SK-N-SH (cell line): ENCODE results near the gene TM9SF2. TPM values are rescaled to one million over a fixed set of nuclear protein-coding genes. Genes with fewer than 3 reads are reported as not detected.

ENCODE experiments used
- CTCF ChIA-PET: fragments of 300-600, 350-600 bp; formaldehyde crosslinking; extraction: SDS; loops from one replicate; lab custom pipeline; 2021; lab: Yijun Ruan, JAX
- POLR2A ChIA-PET: fragments of 350-600 bp; sonication (Branson Sonifier 250); formaldehyde crosslinking; extraction: SDS; loops from one replicate; lab custom pipeline; 2020; ENCODE audit warnings: antibody characterized with exemption, inconsistent platforms; lab: Yijun Ruan, JAX
- DNase-seq: peaks from one replicate; pipeline ENCODE4 v3.0.0; 2012
- H2AFZ ChIP-seq: fragments of 200-600 bp; sonication (generic); 2 replicates; pipeline ENCODE4 v1.8.1; 2016; ENCODE audit warnings: antibody characterized with exemption, mild to moderate bottlenecking, low read depth
- H3F3A ChIP-seq: fragments of 200-600 bp; sonication (generic); replicated peaks from 2 replicates; pipeline ENCODE3; 2016; ENCODE audit warnings: antibody characterized with exemption, mild to moderate bottlenecking; ENCODE audit not compliant: insufficient read depth
- H3K27ac ChIP-seq, 2 experiments: fragments of 200-500 bp in 1 of 2; fragments of 200-600 bp in 1 of 2; sonication (Bioruptor generic) in 1 of 2; sonication (generic), shearing (Covaris generic) in 1 of 2; 2 replicates each; pipeline versions ENCODE4 v1.5.1 to v1.6.1; 2014 to 2016; ENCODE audit warnings: low read depth in 2 of 2, inconsistent platforms in 1 of 2, low read length in 1 of 2, mild to moderate bottlenecking in 1 of 2, mixed read lengths in 1 of 2
- H3K27me3 ChIP-seq: fragments of 200-600 bp; sonication (generic), shearing (Covaris generic); 2 replicates; pipeline ENCODE4 v1.6.1; 2016; ENCODE audit warnings: mixed run types; ENCODE audit not compliant: insufficient read depth
- H3K36me3 ChIP-seq, 2 experiments: fragments of 200-500 bp in 1 of 2; fragments of 200-600 bp in 1 of 2; sonication (Bioruptor generic) in 1 of 2; sonication (generic) in 1 of 2; replicated peaks in 1 of 2; 2 replicates each; pipeline versions ENCODE3 to v1.5.1; 2014 to 2016; ENCODE audit warnings: low read length in 1 of 2, mild to moderate bottlenecking in 1 of 2; ENCODE audit not compliant: insufficient read depth in 2 of 2, control insufficient read depth in 1 of 2
- H3K4me1 ChIP-seq, 2 experiments: fragments of 200-500 bp in 1 of 2; fragments of 200-600 bp in 1 of 2; sonication (Bioruptor generic) in 1 of 2; sonication (generic), shearing (Covaris generic) in 1 of 2; 2 replicates each; pipeline versions ENCODE4 v1.5.1 to v1.6.1; 2014 to 2016; ENCODE audit warnings: low read depth in 1 of 2, low read length in 1 of 2, mixed run types in 1 of 2; ENCODE audit not compliant: insufficient read depth in 2 of 2, control insufficient read depth in 1 of 2
- H3K4me2 ChIP-seq: fragments of 200-600 bp; sonication (generic), shearing (Covaris generic); 2 replicates; pipeline ENCODE4 v1.6.1; 2017; ENCODE audit warnings: mixed run types
- H3K4me3 ChIP-seq, 2 experiments: fragments of 200-500 bp in 1 of 2; fragments of 200-600 bp in 1 of 2; sonication (Bioruptor generic) in 1 of 2; sonication (generic), shearing (Covaris generic) in 1 of 2; 2 replicates each; pipeline versions ENCODE4 v1.5.1 to v1.8.1; 2014 to 2016; ENCODE audit warnings: low read depth in 2 of 2, inconsistent platforms in 1 of 2, low read length in 1 of 2, mild to moderate bottlenecking in 1 of 2, mixed read lengths in 1 of 2, moderate library complexity in 1 of 2
- H3K79me2 ChIP-seq: fragments of 200-600 bp; sonication (generic); 2 replicates; pipeline ENCODE4 v1.8.1; 2017; ENCODE audit warnings: mild to moderate bottlenecking; ENCODE audit not compliant: insufficient read depth
- H3K9ac ChIP-seq: fragments of 200-600 bp; sonication (generic); 2 replicates; pipeline ENCODE4 v1.6.1; 2017; ENCODE audit warnings: mixed run types
- H3K9me2 ChIP-seq: fragments of 200-600 bp; sonication (generic); 2 replicates; pipeline ENCODE4 v1.6.1; 2017; ENCODE audit warnings: mixed run types
- H3K9me3 ChIP-seq: fragments of 200-600 bp; sonication (generic); 2 replicates; pipeline ENCODE4 v1.6.1; 2017; ENCODE audit warnings: mixed run types, mild to moderate bottlenecking, moderate library complexity
- H4K20me1 ChIP-seq: fragments of 200-600 bp; sonication (generic); 2 replicates; pipeline ENCODE4 v1.6.1; 2017; ENCODE audit warnings: mild to moderate bottlenecking, mixed run types; ENCODE audit not compliant: insufficient read depth
- NFIC ChIP-seq: IDR thresholded peaks from 2 replicates; pipeline ENCODE4 v1.4.0; 2012; ENCODE audit warnings: borderline replicate concordance
- POLR2AphosphoS5 ChIP-seq: IDR thresholded peaks from 2 replicates; pipeline ENCODE4 v1.6.1; 2012; ENCODE audit warnings: low read depth, low read length
- SMC3 ChIP-seq: IDR thresholded peaks from 2 replicates; pipeline ENCODE4 v1.6.1; 2012; ENCODE audit warnings: low read depth, low read length, improper control_type of control experiment
- TCF12 ChIP-seq: IDR thresholded peaks from 2 replicates; pipeline ENCODE4 v1.4.0; 2012
- WGBS: methylation state at CpG from one replicate; pipeline ENCODE4 v1.1.6; 2017; ENCODE audit warnings: low lambda C conversion rate; 5-methylcytosine and 5-hydroxymethylcytosine counted together
- polyA plus RNA-seq, 3 experiments: library from polyadenylated mRNA; depleted of rRNA; stranded (reverse); fragments of >200 nt; gene quantifications; 2 replicates each; pipeline ENCODE4 v1.2.3, GENCODE V29; 2012
- TF ChIP-seq, protein P1 (sequence below): IDR thresholded peaks from 2 replicates; pipeline ENCODE4; 2012
- TF ChIP-seq, protein P2 (sequence below): IDR thresholded peaks from 2 replicates; pipeline ENCODE4 v1.4.0; 2012; ENCODE audit warnings: low read depth, borderline replicate concordance
- TF ChIP-seq, protein P3 (sequence below): IDR thresholded peaks from 2 replicates; pipeline ENCODE4 v1.6.1; 2012; ENCODE audit warnings: mild to moderate bottlenecking, low read depth, low read length, moderate library complexity
- TF ChIP-seq, protein P4 (sequence below): fragments of 150-350 bp; IDR thresholded peaks from 2 replicates; pipeline ENCODE4 v1.6.1; 2017; ENCODE audit warnings: antibody characterized with exemption, low read length, low read depth, borderline replicate concordance

Gene TM9SF2
- polyA plus RNA-seq, 1 of the 3 experiments (the other 2 are of a cell fraction): 49.8 TPM

DNA sequence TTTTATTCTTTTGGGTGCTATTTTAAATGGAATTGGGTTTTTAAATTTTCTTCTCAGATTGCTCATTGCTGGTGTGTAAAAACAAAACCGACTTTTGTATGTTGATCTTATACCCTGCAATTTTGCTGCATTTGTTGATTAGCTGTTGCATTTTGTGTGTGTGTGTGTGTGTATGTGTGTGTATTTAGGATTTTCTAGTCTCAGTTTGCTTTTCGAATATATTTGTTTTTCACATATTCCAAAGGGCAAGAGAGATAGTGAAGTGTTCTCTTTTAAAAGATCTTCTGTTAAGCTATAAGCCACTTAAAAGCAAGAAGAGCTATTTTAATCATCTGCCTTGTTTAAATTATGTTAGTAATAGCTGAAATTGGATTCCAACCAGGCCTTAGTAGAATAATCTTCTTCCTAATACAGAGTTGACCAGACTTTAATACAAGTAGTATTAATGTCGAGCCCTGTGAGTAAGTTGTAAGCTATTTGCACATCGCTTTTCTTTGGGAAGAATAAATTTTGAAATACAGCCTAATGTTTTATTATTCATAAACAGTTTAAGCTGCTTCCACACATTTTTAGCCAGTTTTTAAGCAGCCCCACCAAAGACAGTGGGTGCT lies 57.4 kb downstream of the TM9SF2 start:
- Histone ChIP-seq H3K9ac (no peak overlapping the region), H3F3A (peaks cover 8% of the 10 kb centered on the region), H3K4me1 (no peaks in the 10 kb centered on the region), H3K27ac (no peak overlapping the region), H3K36me3 (peaks cover 69 to 70% of the 10 kb centered on the region in 2 experiments), H3K9me2 (no peaks in the 10 kb centered on the region), H3K4me3 (no peak overlapping the region)
- TF ChIP-seq SMC3: no peak
- no peak for TF ChIP-seq NFIC
- TF ChIP-seq, protein P1, sequence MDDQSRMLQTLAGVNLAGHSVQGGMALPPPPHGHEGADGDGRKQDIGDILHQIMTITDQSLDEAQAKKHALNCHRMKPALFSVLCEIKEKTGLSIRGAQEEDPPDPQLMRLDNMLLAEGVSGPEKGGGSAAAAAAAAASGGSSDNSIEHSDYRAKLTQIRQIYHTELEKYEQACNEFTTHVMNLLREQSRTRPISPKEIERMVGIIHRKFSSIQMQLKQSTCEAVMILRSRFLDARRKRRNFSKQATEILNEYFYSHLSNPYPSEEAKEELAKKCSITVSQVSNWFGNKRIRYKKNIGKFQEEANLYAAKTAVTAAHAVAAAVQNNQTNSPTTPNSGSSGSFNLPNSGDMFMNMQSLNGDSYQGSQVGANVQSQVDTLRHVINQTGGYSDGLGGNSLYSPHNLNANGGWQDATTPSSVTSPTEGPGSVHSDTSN: no peak
- TF ChIP-seq TCF12: no peak
- TF ChIP-seq, all 33 proteins: peak for 0
- Histone ChIP-seq H2AFZ (no peak overlapping the region), H3K79me2 (no peaks in the 10 kb centered on the region), H3K9me3 (no peaks in the 10 kb centered on the region), H3K4me2 (no peak overlapping the region), H4K20me1 (no peaks in the 10 kb centered on the region; the same call in 1 of the 2 replicates), H3K27me3 (no peaks in the 10 kb centered on the region)
- ChIA-PET POLR2A (no interaction called here), CTCF (interaction anchor here (1.2 kb wide), 1 partner anchor 20 kb away, joined by 6 read pairs; no protein-coding TSS in a partner anchor)
- no peak for DNase-seq
- 94% methylated on average over 4 of the region's 4 CpGs for WGBS

DNA sequence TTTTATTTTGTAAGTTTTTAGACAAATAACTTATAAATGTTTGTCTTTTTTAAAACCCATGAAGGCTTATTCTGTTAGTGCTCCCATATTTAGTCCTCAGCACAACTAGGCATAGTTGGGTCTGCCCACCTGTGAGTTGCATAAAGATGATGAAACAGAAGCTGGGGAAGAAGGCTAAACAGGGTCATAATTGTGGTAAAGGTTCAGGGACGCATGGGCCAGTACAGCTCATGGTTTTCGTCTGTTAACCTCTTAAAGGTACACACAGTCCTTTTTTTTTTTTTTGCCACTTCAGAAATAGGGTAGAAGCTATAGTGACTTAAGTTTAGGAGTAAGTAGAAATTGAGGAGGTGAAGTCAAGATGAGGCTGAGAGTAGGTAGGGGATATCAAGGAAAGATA lies 58.3 kb downstream of the TM9SF2 start:
- DNase-seq: no peak
- Histone ChIP-seq H3K4me1 (no peaks in the 10 kb centered on the region), H3K79me2 (no peaks in the 10 kb centered on the region), H3F3A (peaks cover 8% of the 10 kb centered on the region), H3K27ac (no peak overlapping the region; a peak in 1 of 4 replicates), H3K9ac (no peak overlapping the region), H3K4me2 (no peak overlapping the region), H3K27me3 (no peaks in the 10 kb centered on the region), H3K36me3 (peaks cover 61 to 70% of the 10 kb centered on the region in 2 experiments), H4K20me1 (no peaks in the 10 kb centered on the region; the same call in 1 of the 2 replicates), H2AFZ (no peak overlapping the region), H3K9me2 (no peaks in the 10 kb centered on the region), H3K9me3 (no peaks in the 10 kb centered on the region), H3K4me3 (no peak overlapping the region)
- 90% methylated on average over 2 of the region's 2 CpGs for WGBS
- ChIA-PET POLR2A (no interaction called here), CTCF (interaction anchor here (1.2 kb wide), 1 partner anchor 19 kb away, joined by 6 read pairs; no protein-coding TSS in a partner anchor)
- TF ChIP-seq, protein P2, sequence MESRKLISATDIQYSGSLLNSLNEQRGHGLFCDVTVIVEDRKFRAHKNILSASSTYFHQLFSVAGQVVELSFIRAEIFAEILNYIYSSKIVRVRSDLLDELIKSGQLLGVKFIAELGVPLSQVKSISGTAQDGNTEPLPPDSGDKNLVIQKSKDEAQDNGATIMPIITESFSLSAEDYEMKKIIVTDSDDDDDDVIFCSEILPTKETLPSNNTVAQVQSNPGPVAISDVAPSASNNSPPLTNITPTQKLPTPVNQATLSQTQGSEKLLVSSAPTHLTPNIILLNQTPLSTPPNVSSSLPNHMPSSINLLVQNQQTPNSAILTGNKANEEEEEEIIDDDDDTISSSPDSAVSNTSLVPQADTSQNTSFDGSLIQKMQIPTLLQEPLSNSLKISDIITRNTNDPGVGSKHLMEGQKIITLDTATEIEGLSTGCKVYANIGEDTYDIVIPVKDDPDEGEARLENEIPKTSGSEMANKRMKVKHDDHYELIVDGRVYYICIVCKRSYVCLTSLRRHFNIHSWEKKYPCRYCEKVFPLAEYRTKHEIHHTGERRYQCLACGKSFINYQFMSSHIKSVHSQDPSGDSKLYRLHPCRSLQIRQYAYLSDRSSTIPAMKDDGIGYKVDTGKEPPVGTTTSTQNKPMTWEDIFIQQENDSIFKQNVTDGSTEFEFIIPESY: no peak
- TF ChIP-seq, protein P3, sequence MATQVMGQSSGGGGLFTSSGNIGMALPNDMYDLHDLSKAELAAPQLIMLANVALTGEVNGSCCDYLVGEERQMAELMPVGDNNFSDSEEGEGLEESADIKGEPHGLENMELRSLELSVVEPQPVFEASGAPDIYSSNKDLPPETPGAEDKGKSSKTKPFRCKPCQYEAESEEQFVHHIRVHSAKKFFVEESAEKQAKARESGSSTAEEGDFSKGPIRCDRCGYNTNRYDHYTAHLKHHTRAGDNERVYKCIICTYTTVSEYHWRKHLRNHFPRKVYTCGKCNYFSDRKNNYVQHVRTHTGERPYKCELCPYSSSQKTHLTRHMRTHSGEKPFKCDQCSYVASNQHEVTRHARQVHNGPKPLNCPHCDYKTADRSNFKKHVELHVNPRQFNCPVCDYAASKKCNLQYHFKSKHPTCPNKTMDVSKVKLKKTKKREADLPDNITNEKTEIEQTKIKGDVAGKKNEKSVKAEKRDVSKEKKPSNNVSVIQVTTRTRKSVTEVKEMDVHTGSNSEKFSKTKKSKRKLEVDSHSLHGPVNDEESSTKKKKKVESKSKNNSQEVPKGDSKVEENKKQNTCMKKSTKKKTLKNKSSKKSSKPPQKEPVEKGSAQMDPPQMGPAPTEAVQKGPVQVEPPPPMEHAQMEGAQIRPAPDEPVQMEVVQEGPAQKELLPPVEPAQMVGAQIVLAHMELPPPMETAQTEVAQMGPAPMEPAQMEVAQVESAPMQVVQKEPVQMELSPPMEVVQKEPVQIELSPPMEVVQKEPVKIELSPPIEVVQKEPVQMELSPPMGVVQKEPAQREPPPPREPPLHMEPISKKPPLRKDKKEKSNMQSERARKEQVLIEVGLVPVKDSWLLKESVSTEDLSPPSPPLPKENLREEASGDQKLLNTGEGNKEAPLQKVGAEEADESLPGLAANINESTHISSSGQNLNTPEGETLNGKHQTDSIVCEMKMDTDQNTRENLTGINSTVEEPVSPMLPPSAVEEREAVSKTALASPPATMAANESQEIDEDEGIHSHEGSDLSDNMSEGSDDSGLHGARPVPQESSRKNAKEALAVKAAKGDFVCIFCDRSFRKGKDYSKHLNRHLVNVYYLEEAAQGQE: no peak
- TF ChIP-seq, protein P4, sequence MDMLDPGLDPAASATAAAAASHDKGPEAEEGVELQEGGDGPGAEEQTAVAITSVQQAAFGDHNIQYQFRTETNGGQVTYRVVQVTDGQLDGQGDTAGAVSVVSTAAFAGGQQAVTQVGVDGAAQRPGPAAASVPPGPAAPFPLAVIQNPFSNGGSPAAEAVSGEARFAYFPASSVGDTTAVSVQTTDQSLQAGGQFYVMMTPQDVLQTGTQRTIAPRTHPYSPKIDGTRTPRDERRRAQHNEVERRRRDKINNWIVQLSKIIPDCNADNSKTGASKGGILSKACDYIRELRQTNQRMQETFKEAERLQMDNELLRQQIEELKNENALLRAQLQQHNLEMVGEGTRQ: no peak
- TF ChIP-seq NFIC: no peak
- TF ChIP-seq POLR2AphosphoS5: no peak
- TF ChIP-seq TCF12: no peak
